ENCODE measurements around the gene KCP. TPM values are rescaled to one million over a fixed set of nuclear protein-coding genes. Genes with fewer than 3 reads are reported as not detected.

Gene KCP
- total and polyA plus RNA-seq, 2 of the 13 experiments (the other 11 are each of a cell fraction or from before 2014, with no cell fraction given), result 0.37 to 1.0 TPM

DNA sequence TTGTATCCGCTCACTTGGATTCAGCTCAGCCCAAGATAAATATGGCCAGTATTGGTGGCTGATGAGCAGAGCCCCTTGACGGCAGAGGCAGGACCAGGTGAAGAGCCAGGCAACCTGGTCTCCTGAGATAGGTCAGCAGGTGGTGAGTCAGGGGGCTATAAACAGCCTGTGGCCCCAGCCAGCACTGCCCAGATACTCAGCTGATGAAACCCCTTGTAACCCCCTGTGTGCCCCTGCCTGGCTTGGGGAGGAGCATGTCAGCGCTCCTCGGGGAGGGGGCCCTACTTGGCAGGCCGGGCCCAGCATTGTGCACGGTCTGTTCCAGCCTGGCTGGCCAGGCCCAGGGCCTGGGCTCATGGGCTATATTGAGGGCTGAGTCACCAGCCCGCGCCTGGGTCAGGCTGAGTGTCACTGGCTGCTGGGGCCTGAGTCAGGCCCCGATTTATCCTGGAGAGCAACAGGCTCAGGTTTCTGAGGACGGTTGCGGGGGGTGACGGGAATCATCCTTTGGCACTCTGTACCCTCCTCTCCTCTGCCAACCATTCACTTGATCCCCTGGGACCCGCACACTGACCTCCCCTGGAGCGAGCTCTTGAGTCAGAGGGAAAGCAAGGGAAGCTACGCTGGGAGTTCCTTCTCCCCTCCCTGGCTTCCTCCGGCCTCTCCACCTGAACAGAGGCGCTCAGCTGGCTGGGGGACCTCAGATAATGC lies 83.1 kb downstream of the KCP start (continued):
- TF ChIP-seq RARA (CRISPR knock-in tag; IDR thresholded peaks at IDR 0.05) (0 out of 2 replicates have a peak, but pooled peaks have one; percentile 20), CEBPZ (IDR thresholded peaks at IDR 0.05; ENCODE audit: low read length) (no peak), ZNF326 (CRISPR knock-in tag; IDR thresholded peaks at IDR 0.05; ENCODE audit: borderline replicate concordance) (no peak), HNRNPLL (IDR thresholded peaks at IDR 0.05; ENCODE audit: low read depth, low read length, poor library complexity, severe bottlenecking) (peak; percentile 26), ZFX (CRISPR knock-in tag; IDR thresholded peaks at IDR 0.05; ENCODE audit: low read depth) (0 out of 2 replicates have a peak, but pooled peaks have one; percentile 51), NRL (CRISPR knock-in tag; IDR thresholded peaks at IDR 0.05; ENCODE audit: borderline replicate concordance) (0 out of 2 replicates have a peak, but pooled peaks have one; percentile 39), ZNF614 (CRISPR knock-in tag; IDR thresholded peaks at IDR 0.05; ENCODE audit: borderline replicate concordance) (no peak), REXO4 (CRISPR knock-in tag; IDR thresholded peaks at IDR 0.05; ENCODE audit: borderline replicate concordance) (no peak), PHF21A (CRISPR knock-in tag; IDR thresholded peaks at IDR 0.05) (no peak), SOX13 (IDR thresholded peaks at IDR 0.05) (no peak), SOX13 (CRISPR knock-in tag; conservative IDR thresholded peaks at IDR 0.05 in 1 of 2, IDR thresholded peaks at IDR 0.05 in 1 of 2) (no peak), NFKB2 (CRISPR knock-in tag; IDR thresholded peaks at IDR 0.05; ENCODE audit: borderline replicate concordance) (no peak), BHLHE40 (IDR thresholded peaks at IDR 0.05; ENCODE audit: low read length) (no peak), POLR2G (IDR thresholded peaks at IDR 0.05; ENCODE audit: low read depth, low read length) (no peak), NFKBIZ (CRISPR knock-in tag; IDR thresholded peaks at IDR 0.05) (no peak), ZNF589 (CRISPR knock-in tag; conservative IDR thresholded peaks at IDR 0.05) (no peak), HOXD1 (CRISPR knock-in tag; IDR thresholded peaks at IDR 0.05) (no peak), HMGA1 (CRISPR knock-in tag; conservative IDR thresholded peaks at IDR 0.05) (no peak), ZKSCAN5 (CRISPR knock-in tag; IDR thresholded peaks at IDR 0.05) (no peak)
- TF ChIP-seq, protein P1, sequence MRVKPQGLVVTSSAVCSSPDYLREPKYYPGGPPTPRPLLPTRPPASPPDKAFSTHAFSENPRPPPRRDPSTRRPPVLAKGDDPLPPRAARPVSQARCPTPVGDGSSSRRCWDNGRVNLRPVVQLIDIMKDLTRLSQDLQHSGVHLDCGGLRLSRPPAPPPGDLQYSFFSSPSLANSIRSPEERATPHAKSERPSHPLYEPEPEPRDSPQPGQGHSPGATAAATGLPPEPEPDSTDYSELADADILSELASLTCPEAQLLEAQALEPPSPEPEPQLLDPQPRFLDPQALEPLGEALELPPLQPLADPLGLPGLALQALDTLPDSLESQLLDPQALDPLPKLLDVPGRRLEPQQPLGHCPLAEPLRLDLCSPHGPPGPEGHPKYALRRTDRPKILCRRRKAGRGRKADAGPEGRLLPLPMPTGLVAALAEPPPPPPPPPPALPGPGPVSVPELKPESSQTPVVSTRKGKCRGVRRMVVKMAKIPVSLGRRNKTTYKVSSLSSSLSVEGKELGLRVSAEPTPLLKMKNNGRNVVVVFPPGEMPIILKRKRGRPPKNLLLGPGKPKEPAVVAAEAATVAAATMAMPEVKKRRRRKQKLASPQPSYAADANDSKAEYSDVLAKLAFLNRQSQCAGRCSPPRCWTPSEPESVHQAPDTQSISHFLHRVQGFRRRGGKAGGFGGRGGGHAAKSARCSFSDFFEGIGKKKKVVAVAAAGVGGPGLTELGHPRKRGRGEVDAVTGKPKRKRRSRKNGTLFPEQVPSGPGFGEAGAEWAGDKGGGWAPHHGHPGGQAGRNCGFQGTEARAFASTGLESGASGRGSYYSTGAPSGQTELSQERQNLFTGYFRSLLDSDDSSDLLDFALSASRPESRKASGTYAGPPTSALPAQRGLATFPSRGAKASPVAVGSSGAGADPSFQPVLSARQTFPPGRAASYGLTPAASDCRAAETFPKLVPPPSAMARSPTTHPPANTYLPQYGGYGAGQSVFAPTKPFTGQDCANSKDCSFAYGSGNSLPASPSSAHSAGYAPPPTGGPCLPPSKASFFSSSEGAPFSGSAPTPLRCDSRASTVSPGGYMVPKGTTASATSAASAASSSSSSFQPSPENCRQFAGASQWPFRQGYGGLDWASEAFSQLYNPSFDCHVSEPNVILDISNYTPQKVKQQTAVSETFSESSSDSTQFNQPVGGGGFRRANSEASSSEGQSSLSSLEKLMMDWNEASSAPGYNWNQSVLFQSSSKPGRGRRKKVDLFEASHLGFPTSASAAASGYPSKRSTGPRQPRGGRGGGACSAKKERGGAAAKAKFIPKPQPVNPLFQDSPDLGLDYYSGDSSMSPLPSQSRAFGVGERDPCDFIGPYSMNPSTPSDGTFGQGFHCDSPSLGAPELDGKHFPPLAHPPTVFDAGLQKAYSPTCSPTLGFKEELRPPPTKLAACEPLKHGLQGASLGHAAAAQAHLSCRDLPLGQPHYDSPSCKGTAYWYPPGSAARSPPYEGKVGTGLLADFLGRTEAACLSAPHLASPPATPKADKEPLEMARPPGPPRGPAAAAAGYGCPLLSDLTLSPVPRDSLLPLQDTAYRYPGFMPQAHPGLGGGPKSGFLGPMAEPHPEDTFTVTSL (CRISPR knock-in tag; IDR thresholded peaks at IDR 0.05; ENCODE audit: borderline replicate concordance), result no peak
